ENCODE results near the gene MSI2. TPM values are rescaled to one million over a fixed set of nuclear protein-coding genes. Genes with fewer than 3 reads are reported as not detected.

Gene MSI2
- total RNA-seq, 1 donor from 2014 or later, result 26.6 TPM

- TF ChIP-seq, protein P1, sequence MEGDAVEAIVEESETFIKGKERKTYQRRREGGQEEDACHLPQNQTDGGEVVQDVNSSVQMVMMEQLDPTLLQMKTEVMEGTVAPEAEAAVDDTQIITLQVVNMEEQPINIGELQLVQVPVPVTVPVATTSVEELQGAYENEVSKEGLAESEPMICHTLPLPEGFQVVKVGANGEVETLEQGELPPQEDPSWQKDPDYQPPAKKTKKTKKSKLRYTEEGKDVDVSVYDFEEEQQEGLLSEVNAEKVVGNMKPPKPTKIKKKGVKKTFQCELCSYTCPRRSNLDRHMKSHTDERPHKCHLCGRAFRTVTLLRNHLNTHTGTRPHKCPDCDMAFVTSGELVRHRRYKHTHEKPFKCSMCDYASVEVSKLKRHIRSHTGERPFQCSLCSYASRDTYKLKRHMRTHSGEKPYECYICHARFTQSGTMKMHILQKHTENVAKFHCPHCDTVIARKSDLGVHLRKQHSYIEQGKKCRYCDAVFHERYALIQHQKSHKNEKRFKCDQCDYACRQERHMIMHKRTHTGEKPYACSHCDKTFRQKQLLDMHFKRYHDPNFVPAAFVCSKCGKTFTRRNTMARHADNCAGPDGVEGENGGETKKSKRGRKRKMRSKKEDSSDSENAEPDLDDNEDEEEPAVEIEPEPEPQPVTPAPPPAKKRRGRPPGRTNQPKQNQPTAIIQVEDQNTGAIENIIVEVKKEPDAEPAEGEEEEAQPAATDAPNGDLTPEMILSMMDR (conservative IDR thresholded peaks at IDR 0.05; ENCODE audit: low read depth, low read length), result no peak
- DNase-seq (ENCODE audit: low read depth), result no peak
Observed at GRCh38 chr17:57288040-57288772, 31.9 kb downstream of the MSI2 start.

GRCh38 chr17:57288773-57289121 is 32.4 kb downstream of the MSI2 start:
- H3K4me3 ChIP-seq (ENCODE audit: low read depth, low read length), result peak overlapping the region; percentile 23
- TF ChIP-seq, protein P1 (conservative IDR thresholded peaks at IDR 0.05; ENCODE audit: low read depth, low read length), result no peak
- no peak for DNase-seq (ENCODE audit: low read depth)

More at GRCh38 chr17:57288040-57288772, 31.9 kb downstream of the MSI2 start:
- peak overlapping the region; percentile 23 for H3K4me3 ChIP-seq (ENCODE audit: low read depth, low read length)

DNA sequence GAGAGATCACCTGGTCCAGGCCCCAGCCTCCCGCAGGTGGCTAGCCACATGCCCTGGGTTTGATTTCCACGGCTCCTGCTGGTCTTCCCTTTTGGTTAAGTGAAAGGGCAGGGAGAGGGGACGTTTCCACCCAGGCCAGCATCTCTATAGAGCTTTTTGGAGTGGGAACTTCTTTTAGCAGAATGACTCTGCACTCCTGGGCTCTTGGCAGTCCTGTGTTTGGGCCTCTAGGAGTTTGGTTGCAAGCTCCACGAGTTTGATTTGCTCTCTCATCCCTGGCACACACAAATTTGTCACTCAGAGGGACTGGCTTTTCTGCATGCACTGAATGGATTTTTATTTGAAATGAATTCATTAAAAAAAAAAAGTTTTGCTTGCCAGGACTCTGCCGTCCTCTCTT is 32.8 kb downstream of the MSI2 start:
- DNase-seq (ENCODE audit: low read depth), result no peak
- peak overlapping the region; percentile 23 for H3K4me3 ChIP-seq (ENCODE audit: low read depth, low read length)
- TF ChIP-seq, protein P1 (conservative IDR thresholded peaks at IDR 0.05; ENCODE audit: low read depth, low read length), result no peak

DNA sequence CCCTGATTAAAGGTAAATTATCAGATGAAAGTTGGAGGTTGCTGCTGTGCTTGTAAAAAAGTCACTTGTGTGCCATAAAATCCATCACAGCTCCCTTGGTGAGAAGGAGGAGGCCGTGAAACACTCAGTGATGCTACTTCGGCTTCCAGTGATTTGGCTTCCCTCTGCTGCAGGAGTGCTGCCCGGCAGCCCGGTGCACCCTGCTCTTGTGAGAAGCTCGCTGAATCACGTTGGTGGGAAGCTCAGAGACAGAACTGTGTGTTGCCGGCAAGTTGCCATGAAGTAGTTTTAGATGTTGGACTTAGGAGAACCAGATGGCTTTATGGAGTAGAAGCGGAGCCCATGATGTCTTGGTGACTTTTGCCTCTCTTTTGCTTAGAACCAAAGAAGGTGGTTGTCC is 33.3 kb downstream of the MSI2 start:
- TF ChIP-seq, protein P1 (conservative IDR thresholded peaks at IDR 0.05; ENCODE audit: low read depth, low read length), result no peak
- DNase-seq (ENCODE audit: low read depth), result no peak
- peak overlapping the region; percentile 2 for H3K4me3 ChIP-seq (ENCODE audit: low read depth, low read length)

DNA sequence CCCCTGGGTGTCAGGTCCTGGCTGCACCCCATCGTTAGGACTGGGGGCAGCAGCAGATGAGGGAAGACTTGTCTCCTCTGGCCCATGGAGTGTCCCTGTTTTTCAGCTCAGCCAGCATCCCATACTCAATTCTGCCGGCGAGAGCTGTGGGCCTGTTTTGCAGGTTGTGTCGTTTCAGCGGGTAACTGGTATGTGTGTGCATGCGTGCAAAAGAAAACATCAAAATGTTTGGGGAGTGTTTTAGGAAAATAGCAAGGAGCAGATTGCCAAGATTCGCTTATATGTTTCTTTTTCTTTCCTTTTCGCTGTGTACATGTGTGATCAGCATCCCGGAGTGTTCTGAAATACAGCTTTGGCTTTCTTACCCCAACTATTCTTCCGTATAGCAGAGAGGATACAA is 34.7 kb downstream of the MSI2 start:
- DNase-seq (ENCODE audit: low read depth), result no peak
- no peak overlapping the region for H3K4me3 ChIP-seq (ENCODE audit: low read depth, low read length)
- TF ChIP-seq, protein P1 (conservative IDR thresholded peaks at IDR 0.05; ENCODE audit: low read depth, low read length), result no peak

DNA sequence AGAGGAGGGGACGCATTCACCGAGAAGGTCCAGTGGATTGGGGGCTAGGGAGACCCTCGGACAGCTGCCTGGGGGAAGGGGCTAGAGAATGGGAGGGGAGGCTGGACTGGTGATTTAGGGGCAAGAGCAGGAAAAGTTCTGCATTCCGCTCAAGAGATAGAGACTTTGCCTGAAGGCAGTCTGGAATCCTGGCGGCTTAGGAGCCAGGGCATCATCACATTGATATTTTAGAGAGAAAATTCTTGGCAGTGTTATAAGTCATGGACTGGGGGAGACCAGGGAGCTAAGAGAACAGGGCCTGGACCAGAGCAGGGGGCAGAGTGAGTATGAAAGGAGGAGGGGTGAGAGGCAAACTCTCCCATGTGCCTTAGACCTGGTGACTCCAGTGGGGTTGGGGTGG is 35.8 kb downstream of the MSI2 start:
- TF ChIP-seq, protein P1 (conservative IDR thresholded peaks at IDR 0.05; ENCODE audit: low read depth, low read length), result no peak
- H3K4me3 ChIP-seq (ENCODE audit: low read depth, low read length), result no peak overlapping the region
- no peak for DNase-seq (ENCODE audit: low read depth)

GRCh38 chr17:57293077-57293476 is 36.8 kb downstream of the MSI2 start:
- DNase-seq (ENCODE audit: low read depth), result peak; percentile 36
- TF ChIP-seq, protein P1 (conservative IDR thresholded peaks at IDR 0.05; ENCODE audit: low read depth, low read length), result no peak
- no peak overlapping the region for H3K4me3 ChIP-seq (ENCODE audit: low read depth, low read length)
